ENCODE measurements around the gene NRG3. TPM values are rescaled to one million over a fixed set of nuclear protein-coding genes. Genes with fewer than 3 reads are reported as not detected.

The NRG3 gene
- total RNA-seq, 1 experiment from 2014 or later = not detected

DNA sequence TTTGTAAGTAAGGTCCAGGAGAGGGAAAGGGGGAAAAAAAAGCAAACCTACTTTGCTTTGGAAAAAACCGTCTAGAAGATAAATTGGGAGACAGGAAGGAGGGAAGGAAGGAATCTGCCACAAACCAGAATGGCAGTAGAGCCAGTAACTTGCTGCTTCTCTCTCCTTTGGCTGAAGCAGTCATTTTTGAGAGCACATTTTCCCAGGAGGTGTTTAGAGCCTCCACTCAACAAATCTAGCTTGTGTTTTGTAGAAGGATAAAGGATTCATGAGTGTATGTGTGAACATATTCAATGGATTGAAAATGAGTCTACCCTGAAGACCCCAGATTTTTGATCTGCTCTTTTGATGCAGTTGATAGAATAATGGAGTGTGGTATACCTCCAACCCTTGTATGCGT, 2.6 kb downstream of the NRG3 start:
- H3K9me2 ChIP-seq (ENCODE audit: insufficient read depth) = no peaks in the 10 kb centered on the region
- H3K79me2 ChIP-seq (ENCODE audit: insufficient read depth, low read length) = no peaks in the 10 kb centered on the region
- H3K9ac ChIP-seq (ENCODE audit: low read length) = no peak overlapping the region
- peaks cover 0 to 7% of the 10 kb centered on the region in 2 experiments; a peak in 2 of 4 replicates for H3K9me3 ChIP-seq (ENCODE audit: control insufficient read depth in 1 of 2, insufficient read depth in 1 of 2, low read depth in 1 of 2, low read length in 2 of 2)
- ChIA-PET RAD21 (ENCODE audit: low non-redundant PET in 1 of 2, low total read pairs in 2 of 2, uncharacterized antibody in 2 of 2, unreplicated experiment in 2 of 2) (no interaction called here), POLR2A (no interaction called here), CTCF (no interaction called here)
- no peak overlapping the region for H3K4me2 ChIP-seq (ENCODE audit: low read length)
- ATAC-seq (no peak), DNase-seq (ENCODE audit: low read depth, low spot score) (no peak)
- intact Hi-C loops (cut with micrococcal nuclease) = no loop called here
- H3K4me3 ChIP-seq (replicated peaks in 1 of 2; ENCODE audit: low read depth in 1 of 2, low read length in 2 of 2) = no peak overlapping the region
- H3K36me3 ChIP-seq (ENCODE audit: control insufficient read depth in 1 of 2, insufficient read depth in 2 of 2, low read length in 2 of 2) = no peaks in the 10 kb centered on the region
- H4K20me1 ChIP-seq (ENCODE audit: insufficient read depth) = no peaks in the 10 kb centered on the region
- no peaks in the 10 kb centered on the region for H3K27me3 ChIP-seq (ENCODE audit: insufficient read depth, low read length)
- H3K4me1 ChIP-seq (ENCODE audit: control insufficient read depth in 1 of 2, insufficient read depth in 2 of 2, low read length in 2 of 2) = no peaks in the 10 kb centered on the region
- TF ChIP-seq POLR2AphosphoS5 (IDR thresholded peaks at IDR 0.05; ENCODE audit: low read depth, low read length) = no peak
- no peak for TF ChIP-seq RAD21 (IDR thresholded peaks at IDR 0.05; ENCODE audit: low read depth)
- TF ChIP-seq EZH2 (IDR thresholded peaks at IDR 0.05) = no peak
- TF ChIP-seq SP1 (IDR thresholded peaks at IDR 0.05; ENCODE audit: low read depth) = no peak
- no peak for TF ChIP-seq FOSL1 (IDR thresholded peaks at IDR 0.05; ENCODE audit: low read depth)
- TF ChIP-seq POLR2A (IDR thresholded peaks at IDR 0.05; ENCODE audit: borderline replicate concordance, extremely low read depth, insufficient read depth, insufficient read length) = no peak
- no peak for TF ChIP-seq TCF7L2 (IDR thresholded peaks at IDR 0.05; ENCODE audit: borderline replicate concordance, extremely low read depth, insufficient read depth, insufficient read length)
- no peak for TF ChIP-seq SRF (IDR thresholded peaks at IDR 0.05; ENCODE audit: low read depth)
- TF ChIP-seq, protein P1, sequence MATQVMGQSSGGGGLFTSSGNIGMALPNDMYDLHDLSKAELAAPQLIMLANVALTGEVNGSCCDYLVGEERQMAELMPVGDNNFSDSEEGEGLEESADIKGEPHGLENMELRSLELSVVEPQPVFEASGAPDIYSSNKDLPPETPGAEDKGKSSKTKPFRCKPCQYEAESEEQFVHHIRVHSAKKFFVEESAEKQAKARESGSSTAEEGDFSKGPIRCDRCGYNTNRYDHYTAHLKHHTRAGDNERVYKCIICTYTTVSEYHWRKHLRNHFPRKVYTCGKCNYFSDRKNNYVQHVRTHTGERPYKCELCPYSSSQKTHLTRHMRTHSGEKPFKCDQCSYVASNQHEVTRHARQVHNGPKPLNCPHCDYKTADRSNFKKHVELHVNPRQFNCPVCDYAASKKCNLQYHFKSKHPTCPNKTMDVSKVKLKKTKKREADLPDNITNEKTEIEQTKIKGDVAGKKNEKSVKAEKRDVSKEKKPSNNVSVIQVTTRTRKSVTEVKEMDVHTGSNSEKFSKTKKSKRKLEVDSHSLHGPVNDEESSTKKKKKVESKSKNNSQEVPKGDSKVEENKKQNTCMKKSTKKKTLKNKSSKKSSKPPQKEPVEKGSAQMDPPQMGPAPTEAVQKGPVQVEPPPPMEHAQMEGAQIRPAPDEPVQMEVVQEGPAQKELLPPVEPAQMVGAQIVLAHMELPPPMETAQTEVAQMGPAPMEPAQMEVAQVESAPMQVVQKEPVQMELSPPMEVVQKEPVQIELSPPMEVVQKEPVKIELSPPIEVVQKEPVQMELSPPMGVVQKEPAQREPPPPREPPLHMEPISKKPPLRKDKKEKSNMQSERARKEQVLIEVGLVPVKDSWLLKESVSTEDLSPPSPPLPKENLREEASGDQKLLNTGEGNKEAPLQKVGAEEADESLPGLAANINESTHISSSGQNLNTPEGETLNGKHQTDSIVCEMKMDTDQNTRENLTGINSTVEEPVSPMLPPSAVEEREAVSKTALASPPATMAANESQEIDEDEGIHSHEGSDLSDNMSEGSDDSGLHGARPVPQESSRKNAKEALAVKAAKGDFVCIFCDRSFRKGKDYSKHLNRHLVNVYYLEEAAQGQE (IDR thresholded peaks at IDR 0.05; ENCODE audit: low read depth) = no peak
- no peak for TF ChIP-seq CEBPB (IDR thresholded peaks at IDR 0.05; ENCODE audit: low read depth)
- TF ChIP-seq ZFX (IDR thresholded peaks at IDR 0.05) = no peak
- TF ChIP-seq SIN3A (IDR thresholded peaks at IDR 0.05; ENCODE audit: low read depth) = no peak
- no peak for TF ChIP-seq JUND (IDR thresholded peaks at IDR 0.05)
- TF ChIP-seq, protein P2, sequence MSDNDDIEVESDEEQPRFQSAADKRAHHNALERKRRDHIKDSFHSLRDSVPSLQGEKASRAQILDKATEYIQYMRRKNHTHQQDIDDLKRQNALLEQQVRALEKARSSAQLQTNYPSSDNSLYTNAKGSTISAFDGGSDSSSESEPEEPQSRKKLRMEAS (IDR thresholded peaks at IDR 0.05) = no peak
- no peak for TF ChIP-seq YY1 (IDR thresholded peaks at IDR 0.05; ENCODE audit: extremely low read depth, insufficient replicate concordance, low read depth, low read length)
- no peak for TF ChIP-seq CBX3 (IDR thresholded peaks at IDR 0.05; ENCODE audit: low read depth)
- TF ChIP-seq, protein P3, sequence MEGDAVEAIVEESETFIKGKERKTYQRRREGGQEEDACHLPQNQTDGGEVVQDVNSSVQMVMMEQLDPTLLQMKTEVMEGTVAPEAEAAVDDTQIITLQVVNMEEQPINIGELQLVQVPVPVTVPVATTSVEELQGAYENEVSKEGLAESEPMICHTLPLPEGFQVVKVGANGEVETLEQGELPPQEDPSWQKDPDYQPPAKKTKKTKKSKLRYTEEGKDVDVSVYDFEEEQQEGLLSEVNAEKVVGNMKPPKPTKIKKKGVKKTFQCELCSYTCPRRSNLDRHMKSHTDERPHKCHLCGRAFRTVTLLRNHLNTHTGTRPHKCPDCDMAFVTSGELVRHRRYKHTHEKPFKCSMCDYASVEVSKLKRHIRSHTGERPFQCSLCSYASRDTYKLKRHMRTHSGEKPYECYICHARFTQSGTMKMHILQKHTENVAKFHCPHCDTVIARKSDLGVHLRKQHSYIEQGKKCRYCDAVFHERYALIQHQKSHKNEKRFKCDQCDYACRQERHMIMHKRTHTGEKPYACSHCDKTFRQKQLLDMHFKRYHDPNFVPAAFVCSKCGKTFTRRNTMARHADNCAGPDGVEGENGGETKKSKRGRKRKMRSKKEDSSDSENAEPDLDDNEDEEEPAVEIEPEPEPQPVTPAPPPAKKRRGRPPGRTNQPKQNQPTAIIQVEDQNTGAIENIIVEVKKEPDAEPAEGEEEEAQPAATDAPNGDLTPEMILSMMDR (IDR thresholded peaks at IDR 0.05 in 2 of 3, conservative IDR thresholded peaks at IDR 0.05 in 1 of 3; ENCODE audit: borderline replicate concordance in 1 of 3, insufficient read depth in 1 of 3, low read depth in 2 of 3, low read length in 2 of 3) = no peak
- TF ChIP-seq, protein P4, sequence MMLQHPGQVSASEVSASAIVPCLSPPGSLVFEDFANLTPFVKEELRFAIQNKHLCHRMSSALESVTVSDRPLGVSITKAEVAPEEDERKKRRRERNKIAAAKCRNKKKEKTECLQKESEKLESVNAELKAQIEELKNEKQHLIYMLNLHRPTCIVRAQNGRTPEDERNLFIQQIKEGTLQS (IDR thresholded peaks at IDR 0.05) = no peak
- no peak for TF ChIP-seq EGR1 (IDR thresholded peaks at IDR 0.05; ENCODE audit: low read depth)
- no peak overlapping the region for H2AFZ ChIP-seq (ENCODE audit: low read depth, low read length, poor library complexity, severe bottlenecking)
- H3K27ac ChIP-seq (ENCODE audit: low read depth, low read length) = no peak overlapping the region
- BruUV-seq (replicated peaks) = no TSS peak
